Measurements from ENCODE around the gene AHRR. TPM values are rescaled to one million over a fixed set of nuclear protein-coding genes. Genes with fewer than 3 reads are reported as not detected.

AHRR gene
- total and polyA plus RNA-seq, 2 experiments from 2014 or later = 1.8 to 2.4 TPM

- H3K9me2 ChIP-seq (replicated peaks; ENCODE audit: insufficient read depth) = no peaks in the 10 kb centered on the region
- H3K27me3 ChIP-seq = no peaks in the 10 kb centered on the region
- H3K9me3 ChIP-seq (ENCODE audit: low read depth) = no peaks in the 10 kb centered on the region
- TF ChIP-seq CTCF (IDR thresholded peaks at IDR 0.05; ENCODE audit: poor library complexity) = no peak
- no peak for TF ChIP-seq EZH2phosphoT487 (IDR thresholded peaks at IDR 0.05; ENCODE audit: low read depth, severe bottlenecking, unreplicated experiment)
- TF ChIP-seq EZH2 (IDR thresholded peaks at IDR 0.05; ENCODE audit: borderline replicate concordance) = no peak
- H4K20me1 ChIP-seq (ENCODE audit: insufficient read depth, poor library complexity, severe bottlenecking) = no peaks in the 10 kb centered on the region
- no peaks in the 10 kb centered on the region for H3K79me2 ChIP-seq
- no peak for DNase-seq (ENCODE audit: low spot score)
- no peak overlapping the region for H3K4me3 ChIP-seq
- H3K4me1 ChIP-seq (ENCODE audit: insufficient read depth) = peaks cover 14% of the 10 kb centered on the region
- no peak overlapping the region for H3K27ac ChIP-seq
- H3K4me2 ChIP-seq = no peak overlapping the region
- H3K36me3 ChIP-seq (replicated peaks; ENCODE audit: insufficient read depth, low read depth) = no peaks in the 10 kb centered on the region
- WGBS (ENCODE audit: low lambda C conversion rate, missing lambda C conversion rate) = 96% methylated on average over 4 of the region's 4 CpGs
- no peak overlapping the region for H2AFZ ChIP-seq
These were observed 110.2 kb downstream of the AHRR start for GRCh38 chr5:431711-432050.

GRCh38 chr5:432201-432927 is 110.8 kb downstream of the AHRR start:
- no peaks in the 10 kb centered on the region for H4K20me1 ChIP-seq (ENCODE audit: insufficient read depth, poor library complexity, severe bottlenecking)
- no peak overlapping the region for H3K4me3 ChIP-seq
- H3K4me1 ChIP-seq (ENCODE audit: insufficient read depth) = peaks cover 14% of the 10 kb centered on the region
- H3K36me3 ChIP-seq (replicated peaks; ENCODE audit: insufficient read depth, low read depth) = no peaks in the 10 kb centered on the region
- no peaks in the 10 kb centered on the region for H3K79me2 ChIP-seq
- H2AFZ ChIP-seq = no peak overlapping the region
- DNase-seq (ENCODE audit: low spot score) = no peak
- H3K9me2 ChIP-seq (replicated peaks; ENCODE audit: insufficient read depth) = no peaks in the 10 kb centered on the region
- 91% methylated on average over 18 of the region's 18 CpGs for WGBS (ENCODE audit: low lambda C conversion rate, missing lambda C conversion rate)
- H3K9me3 ChIP-seq (ENCODE audit: low read depth) = no peaks in the 10 kb centered on the region
- TF ChIP-seq EZH2phosphoT487 (IDR thresholded peaks at IDR 0.05; ENCODE audit: low read depth, severe bottlenecking, unreplicated experiment) = no peak
- TF ChIP-seq CTCF (IDR thresholded peaks at IDR 0.05; ENCODE audit: poor library complexity) = no peak
- TF ChIP-seq EZH2 (IDR thresholded peaks at IDR 0.05; ENCODE audit: borderline replicate concordance) = no peak
- H3K27me3 ChIP-seq = no peaks in the 10 kb centered on the region
- no peak overlapping the region for H3K27ac ChIP-seq
- no peak overlapping the region for H3K4me2 ChIP-seq

- Histone ChIP-seq H3K9me2 (replicated peaks; ENCODE audit: insufficient read depth) (no peaks in the 10 kb centered on the region), H2AFZ (no peak overlapping the region), H4K20me1 (ENCODE audit: insufficient read depth, poor library complexity, severe bottlenecking) (no peaks in the 10 kb centered on the region), H3K4me1 (ENCODE audit: insufficient read depth) (peaks cover 14% of the 10 kb centered on the region), H3K27me3 (no peaks in the 10 kb centered on the region), H3K36me3 (replicated peaks; ENCODE audit: insufficient read depth, low read depth) (no peaks in the 10 kb centered on the region), H3K9me3 (ENCODE audit: low read depth) (no peaks in the 10 kb centered on the region), H3K79me2 (no peaks in the 10 kb centered on the region), H3K27ac (no peak overlapping the region), H3K4me2 (no peak overlapping the region), H3K4me3 (no peak overlapping the region)
- TF ChIP-seq EZH2phosphoT487 (IDR thresholded peaks at IDR 0.05; ENCODE audit: low read depth, severe bottlenecking, unreplicated experiment) = no peak
- TF ChIP-seq CTCF (IDR thresholded peaks at IDR 0.05; ENCODE audit: poor library complexity) = no peak
- no peak for TF ChIP-seq EZH2 (IDR thresholded peaks at IDR 0.05; ENCODE audit: borderline replicate concordance)
- DNase-seq (ENCODE audit: low spot score) = no peak
- WGBS (ENCODE audit: low lambda C conversion rate, missing lambda C conversion rate) = 84% methylated on average over 17 of the region's 23 CpGs
These were observed 111.6 kb downstream of the AHRR start for GRCh38 chr5:432928-433791.
